ENCODE measurements around the gene SAC3D1. TPM values are rescaled to one million over a fixed set of nuclear protein-coding genes. Genes with fewer than 3 reads are reported as not detected.

Gene SAC3D1
- total and polyA plus RNA-seq, 2 of the 8 experiments (the other 6 are each of a cell fraction or from before 2014, with no cell fraction given) = 19.4 to 25.8 TPM

DNA sequence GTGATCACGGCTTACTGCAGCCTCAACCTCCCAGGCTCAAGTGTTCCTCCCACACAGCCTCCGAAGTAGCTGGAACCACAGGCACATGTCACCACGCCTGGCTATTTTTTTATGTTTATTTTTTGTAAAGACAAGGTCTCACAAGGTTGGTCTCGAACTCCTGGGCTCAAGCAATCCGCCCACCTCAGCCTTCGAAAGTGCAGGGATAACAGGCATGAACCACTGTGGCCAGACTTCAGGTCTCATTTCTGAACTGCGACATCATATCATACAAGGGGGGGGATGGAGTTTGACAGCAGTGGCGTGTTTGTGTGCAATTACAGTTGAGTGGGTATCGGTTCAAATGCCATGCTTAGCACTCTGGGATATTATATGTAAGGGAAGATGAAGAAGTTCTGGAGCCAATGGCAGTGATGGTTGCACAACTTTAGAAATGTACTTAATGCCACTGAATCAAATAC lies 10.4 kb downstream of the SAC3D1 start (continued):
- TF ChIP-seq, protein P1, sequence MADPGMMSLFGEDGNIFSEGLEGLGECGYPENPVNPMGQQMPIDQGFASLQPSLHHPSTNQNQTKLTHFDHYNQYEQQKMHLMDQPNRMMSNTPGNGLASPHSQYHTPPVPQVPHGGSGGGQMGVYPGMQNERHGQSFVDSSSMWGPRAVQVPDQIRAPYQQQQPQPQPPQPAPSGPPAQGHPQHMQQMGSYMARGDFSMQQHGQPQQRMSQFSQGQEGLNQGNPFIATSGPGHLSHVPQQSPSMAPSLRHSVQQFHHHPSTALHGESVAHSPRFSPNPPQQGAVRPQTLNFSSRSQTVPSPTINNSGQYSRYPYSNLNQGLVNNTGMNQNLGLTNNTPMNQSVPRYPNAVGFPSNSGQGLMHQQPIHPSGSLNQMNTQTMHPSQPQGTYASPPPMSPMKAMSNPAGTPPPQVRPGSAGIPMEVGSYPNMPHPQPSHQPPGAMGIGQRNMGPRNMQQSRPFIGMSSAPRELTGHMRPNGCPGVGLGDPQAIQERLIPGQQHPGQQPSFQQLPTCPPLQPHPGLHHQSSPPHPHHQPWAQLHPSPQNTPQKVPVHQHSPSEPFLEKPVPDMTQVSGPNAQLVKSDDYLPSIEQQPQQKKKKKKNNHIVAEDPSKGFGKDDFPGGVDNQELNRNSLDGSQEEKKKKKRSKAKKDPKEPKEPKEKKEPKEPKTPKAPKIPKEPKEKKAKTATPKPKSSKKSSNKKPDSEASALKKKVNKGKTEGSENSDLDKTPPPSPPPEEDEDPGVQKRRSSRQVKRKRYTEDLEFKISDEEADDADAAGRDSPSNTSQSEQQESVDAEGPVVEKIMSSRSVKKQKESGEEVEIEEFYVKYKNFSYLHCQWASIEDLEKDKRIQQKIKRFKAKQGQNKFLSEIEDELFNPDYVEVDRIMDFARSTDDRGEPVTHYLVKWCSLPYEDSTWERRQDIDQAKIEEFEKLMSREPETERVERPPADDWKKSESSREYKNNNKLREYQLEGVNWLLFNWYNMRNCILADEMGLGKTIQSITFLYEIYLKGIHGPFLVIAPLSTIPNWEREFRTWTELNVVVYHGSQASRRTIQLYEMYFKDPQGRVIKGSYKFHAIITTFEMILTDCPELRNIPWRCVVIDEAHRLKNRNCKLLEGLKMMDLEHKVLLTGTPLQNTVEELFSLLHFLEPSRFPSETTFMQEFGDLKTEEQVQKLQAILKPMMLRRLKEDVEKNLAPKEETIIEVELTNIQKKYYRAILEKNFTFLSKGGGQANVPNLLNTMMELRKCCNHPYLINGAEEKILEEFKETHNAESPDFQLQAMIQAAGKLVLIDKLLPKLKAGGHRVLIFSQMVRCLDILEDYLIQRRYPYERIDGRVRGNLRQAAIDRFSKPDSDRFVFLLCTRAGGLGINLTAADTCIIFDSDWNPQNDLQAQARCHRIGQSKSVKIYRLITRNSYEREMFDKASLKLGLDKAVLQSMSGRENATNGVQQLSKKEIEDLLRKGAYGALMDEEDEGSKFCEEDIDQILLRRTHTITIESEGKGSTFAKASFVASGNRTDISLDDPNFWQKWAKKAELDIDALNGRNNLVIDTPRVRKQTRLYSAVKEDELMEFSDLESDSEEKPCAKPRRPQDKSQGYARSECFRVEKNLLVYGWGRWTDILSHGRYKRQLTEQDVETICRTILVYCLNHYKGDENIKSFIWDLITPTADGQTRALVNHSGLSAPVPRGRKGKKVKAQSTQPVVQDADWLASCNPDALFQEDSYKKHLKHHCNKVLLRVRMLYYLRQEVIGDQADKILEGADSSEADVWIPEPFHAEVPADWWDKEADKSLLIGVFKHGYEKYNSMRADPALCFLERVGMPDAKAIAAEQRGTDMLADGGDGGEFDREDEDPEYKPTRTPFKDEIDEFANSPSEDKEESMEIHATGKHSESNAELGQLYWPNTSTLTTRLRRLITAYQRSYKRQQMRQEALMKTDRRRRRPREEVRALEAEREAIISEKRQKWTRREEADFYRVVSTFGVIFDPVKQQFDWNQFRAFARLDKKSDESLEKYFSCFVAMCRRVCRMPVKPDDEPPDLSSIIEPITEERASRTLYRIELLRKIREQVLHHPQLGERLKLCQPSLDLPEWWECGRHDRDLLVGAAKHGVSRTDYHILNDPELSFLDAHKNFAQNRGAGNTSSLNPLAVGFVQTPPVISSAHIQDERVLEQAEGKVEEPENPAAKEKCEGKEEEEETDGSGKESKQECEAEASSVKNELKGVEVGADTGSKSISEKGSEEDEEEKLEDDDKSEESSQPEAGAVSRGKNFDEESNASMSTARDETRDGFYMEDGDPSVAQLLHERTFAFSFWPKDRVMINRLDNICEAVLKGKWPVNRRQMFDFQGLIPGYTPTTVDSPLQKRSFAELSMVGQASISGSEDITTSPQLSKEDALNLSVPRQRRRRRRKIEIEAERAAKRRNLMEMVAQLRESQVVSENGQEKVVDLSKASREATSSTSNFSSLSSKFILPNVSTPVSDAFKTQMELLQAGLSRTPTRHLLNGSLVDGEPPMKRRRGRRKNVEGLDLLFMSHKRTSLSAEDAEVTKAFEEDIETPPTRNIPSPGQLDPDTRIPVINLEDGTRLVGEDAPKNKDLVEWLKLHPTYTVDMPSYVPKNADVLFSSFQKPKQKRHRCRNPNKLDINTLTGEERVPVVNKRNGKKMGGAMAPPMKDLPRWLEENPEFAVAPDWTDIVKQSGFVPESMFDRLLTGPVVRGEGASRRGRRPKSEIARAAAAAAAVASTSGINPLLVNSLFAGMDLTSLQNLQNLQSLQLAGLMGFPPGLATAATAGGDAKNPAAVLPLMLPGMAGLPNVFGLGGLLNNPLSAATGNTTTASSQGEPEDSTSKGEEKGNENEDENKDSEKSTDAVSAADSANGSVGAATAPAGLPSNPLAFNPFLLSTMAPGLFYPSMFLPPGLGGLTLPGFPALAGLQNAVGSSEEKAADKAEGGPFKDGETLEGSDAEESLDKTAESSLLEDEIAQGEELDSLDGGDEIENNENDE (IDR thresholded peaks at IDR 0.05; ENCODE audit: insufficient replicate concordance, low read length) = no peak
- TF ChIP-seq CTCF (IDR thresholded peaks at IDR 0.05; ENCODE audit: control extremely low read depth in 1 of 3, insufficient read depth in 1 of 3, low read depth in 1 of 3, low read length in 3 of 3) (no peak), EP300 (IDR thresholded peaks at IDR 0.05; ENCODE audit: borderline replicate concordance in 1 of 2, low read depth in 2 of 2, low read length in 2 of 2) (no peak), EGR1 (IDR thresholded peaks at IDR 0.05; ENCODE audit: borderline replicate concordance, low read depth, low read length) (no peak), CREB1 (IDR thresholded peaks at IDR 0.05) (no peak), CBX8 (IDR thresholded peaks at IDR 0.05; ENCODE audit: borderline replicate concordance, low read depth, low read length) (no peak), EZH2 (IDR thresholded peaks at IDR 0.05; ENCODE audit: low read depth, low read length, severe bottlenecking) (no peak), TCF12 (IDR thresholded peaks at IDR 0.05; ENCODE audit: low read depth, low read length) (no peak), CHD2 (IDR thresholded peaks at IDR 0.05; ENCODE audit: low read length) (no peak)
